ENCODE data around the gene MAP4K3. TPM values are rescaled to one million over a fixed set of nuclear protein-coding genes. Genes with fewer than 3 reads are reported as not detected.

Gene MAP4K3
- total RNA-seq (2022; extraction: Qiagen RNA extraction), result 16.2 to 20.4 TPM (median 18.5 TPM) in 5 replicates

DNA sequence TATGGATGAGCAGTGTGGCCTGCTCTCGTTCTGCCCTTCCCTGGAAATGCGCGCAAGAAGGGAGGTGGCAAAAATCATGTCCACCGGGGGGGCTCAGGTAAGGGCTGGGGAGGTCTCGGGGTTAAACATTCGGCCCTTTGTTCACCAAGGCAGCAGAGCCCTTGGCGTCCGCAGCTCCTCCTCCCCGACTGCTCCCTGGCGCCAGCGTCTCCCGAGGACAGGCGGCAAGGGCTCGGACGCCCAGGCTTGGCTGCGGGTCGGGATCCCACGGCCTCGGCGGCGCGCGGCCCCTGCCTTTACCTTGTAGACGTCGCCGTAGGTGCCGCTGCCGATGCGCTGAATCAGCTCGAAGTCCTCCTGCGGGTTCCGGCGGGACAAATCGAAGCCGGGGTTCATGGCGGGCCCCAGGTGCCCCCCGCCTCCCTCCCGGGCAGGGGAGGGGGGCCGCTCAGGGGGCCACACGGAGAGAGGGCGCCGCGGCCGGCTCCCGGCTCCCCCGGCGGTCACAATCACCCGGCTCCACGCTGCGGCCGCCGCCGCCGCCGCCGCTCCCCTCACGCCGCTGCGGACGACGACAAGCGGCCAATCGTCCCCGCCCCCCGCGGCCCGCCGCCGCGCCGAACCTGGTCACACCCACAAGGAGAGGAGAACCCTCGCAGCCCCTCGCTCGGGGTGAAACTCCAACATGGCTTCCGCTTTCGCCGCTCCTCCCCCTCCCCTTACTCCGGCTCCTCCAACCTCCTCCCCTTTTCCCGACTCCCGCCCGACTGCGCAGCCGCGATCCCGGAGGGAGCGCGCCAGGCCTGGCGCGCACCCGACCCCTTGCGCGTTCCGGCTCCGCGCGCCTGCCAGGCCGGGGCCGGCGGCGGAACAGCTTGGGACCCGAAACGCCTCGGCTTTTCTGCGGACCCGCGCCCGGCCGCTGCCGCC lies at the start of gene MAP4K3:
Gene MAP4K3, minus strand, starts transcription at position 694 of the 930 bp plus-strand sequence. Its CDS starts 298 bp downstream, at position 396.

GRCh38 chr2:39243469-39244123 lies 193.5 kb downstream of the MAP4K3 start, which contains the start of gene CDKL4:
Gene CDKL4 (minus strand): TSS chr2:39243970.

Other genes starting within 250 kb of the MAP4K3 start
- not detected in 5 replicates for gene CDKL4, start 193.3 kb downstream of the MAP4K3 start, total RNA-seq (2022; extraction: Qiagen RNA extraction)
- 0.12 to 0.27 TPM (median 0.18 TPM) in 4 of 5 replicates, not detected in the other for gene TMEM178A, start 228.6 kb upstream of the MAP4K3 start, total RNA-seq (2022; extraction: Qiagen RNA extraction)

All from A549 treated with Mapracorat at 1 μM for 4 hours (cell line).